T-cell (primary cell): ENCODE data around the gene SPINT2. TPM values are rescaled to one million over a fixed set of nuclear protein-coding genes. Genes with fewer than 3 reads are reported as not detected.

Experiments
- ATAC-seq, 4 experiments: fragments of 200-7000 bp in 3 of 4; fragments of 150-1000 bp in 1 of 4; cut with Tn5 transposase; replicated peaks in 1 of 4; 1 replicate in 3 of 4; 2 replicates in 1 of 4; pipeline ENCODE4 v1.10.0; 2021; ENCODE audit warnings: moderate library complexity in 3 of 4, mild to moderate bottlenecking in 2 of 4, moderate number of reproducible peaks in 1 of 4
- CTCF ChIA-PET, 2 donors: fragments of 300-600 bp; sonication (Branson Sonifier 250); formaldehyde crosslinking; loops; one replicate each; lab custom pipeline; 2022; ENCODE audit warnings: antibody characterized with exemption in 2 of 2; lab: Charles Lee
- POLR2A ChIA-PET, 2 donors: fragments of 300-600 bp; sonication (Branson Sonifier 250); formaldehyde crosslinking; loops; one replicate each; lab custom pipeline; 2022; ENCODE audit warnings: antibody characterized with exemption in 2 of 2; lab: Charles Lee
- DNase-seq, 35 experiments: peaks; one replicate each; pipeline versions ENCODE4 v3.0.0 to v3.0.0-alpha.2; 2013 to 2023
- H3K27ac ChIP-seq: one replicate; pipeline ENCODE4 v1.5.1; 2013; ENCODE audit warnings: low read length
- H3K27me3 ChIP-seq, 2 experiments: replicated peaks in 1 of 2; 1 replicate in 1 of 2; 2 replicates in 1 of 2; pipeline versions ENCODE4 v1.6.1 to v1.7.0; 2013; ENCODE audit warnings: low read length in 1 of 2, mixed read lengths in 1 of 2; ENCODE audit not compliant: control insufficient read depth in 2 of 2, insufficient read depth in 2 of 2; ENCODE audit errors: extremely low read depth in 1 of 2
- H3K36me3 ChIP-seq, 2 donors: 1 replicate in 1 of 2; 2 replicates in 1 of 2; pipeline versions ENCODE4 v1.6.1 to v1.7.0; 2013; ENCODE audit warnings: low read length in 1 of 2; ENCODE audit not compliant: control insufficient read depth in 2 of 2, insufficient read depth in 1 of 2; ENCODE audit errors: extremely low read depth in 1 of 2
- H3K4me1 ChIP-seq, 2 experiments: 1 replicate in 1 of 2; 2 replicates in 1 of 2; pipeline versions ENCODE4 v1.6.1 to v1.7.0; 2013; ENCODE audit warnings: low read length in 2 of 2, mixed read lengths in 1 of 2; ENCODE audit not compliant: insufficient read depth in 2 of 2, control insufficient read depth in 1 of 2; ENCODE audit errors: extremely low read depth in 1 of 2
- H3K4me3 ChIP-seq, 2 donors: 1 replicate in 1 of 2; 2 replicates in 1 of 2; pipeline versions ENCODE4 v1.5.1 to v1.7.0; 2013; ENCODE audit warnings: mild to moderate bottlenecking in 2 of 2, low read length in 1 of 2, moderate library complexity in 1 of 2; ENCODE audit not compliant: control insufficient read depth in 1 of 2; ENCODE audit errors: extremely low read depth in 1 of 2
- H3K9me3 ChIP-seq: 2 replicates; pipeline ENCODE4 v1.7.0; 2013
- H3K27ac Mint-ChIP-seq, 2 donors: one replicate each; pipeline ENCODE4 v1.8.0; 2020 to 2021; ENCODE audit warnings: mild to moderate bottlenecking in 2 of 2, mixed read lengths in 2 of 2
- H3K27me3 Mint-ChIP-seq, 2 donors: one replicate each; pipeline ENCODE4 v1.8.0; 2021 to 2022; ENCODE audit warnings: mixed read lengths in 2 of 2
- H3K36me3 Mint-ChIP-seq: one replicate; pipeline ENCODE4 v1.8.0; 2021; ENCODE audit warnings: mixed read lengths
- H3K4me1 Mint-ChIP-seq, 3 donors: one replicate each; pipeline ENCODE4 v1.8.0; 2020 to 2022; ENCODE audit warnings: mixed read lengths in 3 of 3, mild to moderate bottlenecking in 1 of 3
- H3K4me3 Mint-ChIP-seq, 3 donors: one replicate each; pipeline ENCODE4 v1.8.0; 2020 to 2022; ENCODE audit warnings: mild to moderate bottlenecking in 3 of 3, mixed read lengths in 3 of 3, moderate library complexity in 3 of 3
- H3K9me3 Mint-ChIP-seq, 3 donors: one replicate each; pipeline ENCODE4 v1.8.0; 2020 to 2022; ENCODE audit warnings: mixed read lengths in 3 of 3
- WGBS: methylation state at CpG from one replicate; pipeline ENCODE4 v1.1.5; 2013; ENCODE audit warnings: missing lambda C conversion rate; ENCODE audit not compliant: insufficient coverage; 5-methylcytosine and 5-hydroxymethylcytosine counted together
- total RNA-seq, 35 experiments: library from RNA in 6 of 35; stranded (reverse) in 6 of 35; fragments of 120-200 nt in 1 of 35; gene quantifications; one replicate each; pipeline versions ENCODE4 v1.2.1 to v1.2.4 and lab custom pipeline; 2013 to 2026

The SPINT2 gene
- total RNA-seq, 5 donors from 2014 or later (not counting 1 experiment from before 2014, with no cell fraction given) = 30.3 to 48.5 (median 37.9) TPM

- CTCF ChIA-PET = no interaction called here
- H3K36me3 Mint-ChIP-seq = no peaks in the 10 kb centered on the region
- no peak overlapping the region for H3K27ac ChIP-seq
These were observed 13.8 kb downstream of the SPINT2 start for GRCh38 chr19:38277969-38278680.

DNA sequence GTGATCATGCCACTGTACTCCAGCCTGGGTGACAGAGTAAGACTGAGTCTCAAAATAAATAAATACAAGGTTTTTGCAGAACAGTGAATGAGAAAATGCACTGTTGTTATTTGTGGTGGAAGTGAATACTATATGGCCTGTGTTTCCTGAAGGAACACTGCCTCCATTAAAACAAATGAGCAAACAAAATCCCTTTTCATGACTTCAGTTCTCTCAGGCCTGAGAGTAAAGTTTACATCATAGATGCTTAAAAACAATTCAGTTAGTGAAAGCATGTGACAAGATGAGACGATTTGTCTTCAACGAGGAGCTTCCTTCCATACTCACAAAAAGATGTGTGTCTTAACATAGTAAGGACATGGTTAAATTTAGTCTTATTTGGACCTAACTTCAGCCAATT, 14.4 kb downstream of the SPINT2 start:
- H3K4me1 ChIP-seq = peaks cover 2 to 6% of the 10 kb centered on the region in 2 experiments
- Mint-ChIP-seq H3K27me3 (no peaks in the 10 kb centered on the region), H3K27ac (no peak overlapping the region), H3K4me3 (no peak overlapping the region), H3K4me1 (peaks cover 11 to 13% (median 11%) of the 10 kb centered on the region in 3 donors), H3K9me3 (no peaks in the 10 kb centered on the region), H3K36me3 (no peaks in the 10 kb centered on the region)
- DNase-seq (no peak), ATAC-seq (no peak)
- H3K27me3 ChIP-seq = no peaks in the 10 kb centered on the region
- no peaks in the 10 kb centered on the region for H3K9me3 ChIP-seq
- no peak overlapping the region for H3K27ac ChIP-seq
- no peak overlapping the region for H3K4me3 ChIP-seq
- WGBS = no CpG with 5 or more reads among the region's 2 CpGs
- POLR2A ChIA-PET = no interaction called here
- H3K36me3 ChIP-seq = no peaks in the 10 kb centered on the region
- CTCF ChIA-PET = no interaction called here

More at GRCh38 chr19:38277969-38278680, 13.8 kb downstream of the SPINT2 start:
- H3K4me3 ChIP-seq = no peak overlapping the region
- WGBS = 80% methylated on average over 5 of the region's 9 CpGs
- H3K4me1 ChIP-seq = peaks cover 2 to 6% of the 10 kb centered on the region in 2 experiments
- H3K36me3 ChIP-seq = no peaks in the 10 kb centered on the region
- Mint-ChIP-seq H3K4me1 (peaks cover 11 to 13% (median 11%) of the 10 kb centered on the region in 3 donors), H3K9me3 (no peaks in the 10 kb centered on the region), H3K27me3 (no peaks in the 10 kb centered on the region), H3K27ac (no peak overlapping the region), H3K4me3 (no peak overlapping the region)
- no peaks in the 10 kb centered on the region for H3K27me3 ChIP-seq
- POLR2A ChIA-PET = no interaction called here
- no peaks in the 10 kb centered on the region for H3K9me3 ChIP-seq
- no peak for DNase-seq
- ATAC-seq = no peak

GRCh38 chr19:38280030-38280921, 15.9 kb downstream of the SPINT2 start:
- DNase-seq (no peak), ATAC-seq (no peak)
- Histone ChIP-seq H3K9me3 (no peaks in the 10 kb centered on the region), H3K4me3 (no peak overlapping the region), H3K4me1 (peaks cover 2 to 6% of the 10 kb centered on the region in 2 experiments), H3K27me3 (no peaks in the 10 kb centered on the region), H3K27ac (no peak overlapping the region), H3K36me3 (no peaks in the 10 kb centered on the region)
- CTCF ChIA-PET = no interaction called here
- POLR2A ChIA-PET = no interaction called here
- WGBS = 90% methylated on average over 3 of the region's 17 CpGs
- H3K36me3 Mint-ChIP-seq = peaks cover 4% of the 10 kb centered on the region
- H3K9me3 Mint-ChIP-seq = no peaks in the 10 kb centered on the region
- no peak overlapping the region for H3K4me3 Mint-ChIP-seq
- H3K27ac Mint-ChIP-seq = no peak overlapping the region
- H3K4me1 Mint-ChIP-seq = peaks cover 11 to 13% (median 11%) of the 10 kb centered on the region in 3 donors
- H3K27me3 Mint-ChIP-seq = no peaks in the 10 kb centered on the region

GRCh38 chr19:38281811-38282566, 17.6 kb downstream of the SPINT2 start:
- H3K4me3 ChIP-seq = no peak overlapping the region
- H3K9me3 ChIP-seq = no peaks in the 10 kb centered on the region
- Mint-ChIP-seq H3K4me3 (no peak overlapping the region), H3K4me1 (peaks cover 11 to 13% (median 11%) of the 10 kb centered on the region in 3 donors), H3K27ac (peak overlapping the region; percentile 7 to 22), H3K9me3 (no peaks in the 10 kb centered on the region), H3K27me3 (no peaks in the 10 kb centered on the region), H3K36me3 (peaks cover 14% of the 10 kb centered on the region)
- POLR2A ChIA-PET = no interaction called here
- no peaks in the 10 kb centered on the region for H3K36me3 ChIP-seq
- no peak overlapping the region for H3K27ac ChIP-seq
- ATAC-seq = peak in 2 of 4 experiments; percentile 47 to 85
- DNase-seq = peak in 1 of 35 experiments; percentile 33
- H3K4me1 ChIP-seq = peaks cover 2 to 6% of the 10 kb centered on the region in 2 experiments
- CTCF ChIA-PET = interaction anchor here in 1 of 2 donors (0.6 kb wide), 1 partner anchor 229 kb away, joined by 3 read pairs; no protein-coding TSS in a partner anchor
- no peaks in the 10 kb centered on the region for H3K27me3 ChIP-seq
- WGBS = 20% methylated on average over 1 of the region's 7 CpGs

DNA sequence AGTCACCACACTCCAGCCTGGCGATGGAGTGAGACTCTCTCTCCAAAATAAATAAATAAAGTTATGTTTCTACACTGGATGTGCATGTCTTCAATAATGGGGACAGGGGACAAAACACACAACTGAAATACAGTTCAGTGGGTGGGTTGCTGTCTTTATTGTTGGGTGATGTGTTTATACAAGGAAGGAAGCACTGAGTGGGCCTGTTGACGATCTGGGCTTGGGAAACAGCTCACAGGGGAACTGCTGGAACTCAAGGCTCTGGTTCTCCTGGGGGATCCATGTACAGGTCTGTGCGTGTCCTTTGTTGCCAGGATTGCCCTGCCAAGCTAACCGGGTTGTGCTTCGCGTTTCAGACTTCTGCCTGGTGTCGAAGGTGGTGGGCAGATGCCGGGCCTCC, 18.9 kb downstream of the SPINT2 start:
- H3K9me3 Mint-ChIP-seq = no peaks in the 10 kb centered on the region
- H3K27ac ChIP-seq = no peak overlapping the region
- H3K36me3 Mint-ChIP-seq = peaks cover 19% of the 10 kb centered on the region
- no peaks in the 10 kb centered on the region for H3K9me3 ChIP-seq
- H3K4me3 ChIP-seq = no peak overlapping the region
- H3K4me3 Mint-ChIP-seq = no peak overlapping the region
- no peak for DNase-seq
- no peaks in the 10 kb centered on the region for H3K36me3 ChIP-seq
- H3K27me3 Mint-ChIP-seq = no peaks in the 10 kb centered on the region
- H3K27me3 ChIP-seq = no peaks in the 10 kb centered on the region
- H3K27ac Mint-ChIP-seq = no peak overlapping the region
- H3K4me1 Mint-ChIP-seq = peaks cover 11 to 13% (median 11%) of the 10 kb centered on the region in 3 donors
- H3K4me1 ChIP-seq = peaks cover 2 to 6% of the 10 kb centered on the region in 2 experiments
- CTCF ChIA-PET = no interaction called here
- WGBS = 92% methylated on average over 7 of the region's 8 CpGs
- POLR2A ChIA-PET = no interaction called here
- ATAC-seq = no peak

DNA sequence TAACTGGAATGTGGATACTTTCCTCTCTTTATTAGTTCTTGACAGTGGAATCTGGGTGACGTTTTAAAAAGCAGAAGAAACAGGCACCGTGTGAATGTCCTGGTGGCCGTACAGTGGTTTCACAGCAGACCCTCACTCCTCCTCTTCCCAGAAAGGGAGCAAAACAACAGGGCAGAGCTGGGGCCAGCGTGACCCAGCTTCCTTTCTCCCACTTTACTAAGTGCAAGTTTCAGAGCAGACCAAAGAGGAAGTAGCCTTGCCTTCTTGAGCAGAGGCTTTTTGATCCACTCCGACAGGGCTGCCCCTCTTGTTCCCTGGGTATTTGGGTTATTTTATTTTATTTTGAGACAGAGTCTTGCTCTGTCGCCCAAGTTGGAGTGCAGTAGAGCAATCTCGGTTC, 20.0 kb downstream of the SPINT2 start:
- DNase-seq = no peak

More for the DNA sequence above, 20.0 kb downstream of the SPINT2 start:
- Mint-ChIP-seq H3K9me3 (no peaks in the 10 kb centered on the region), H3K4me1 (peaks cover 11 to 13% (median 11%) of the 10 kb centered on the region in 3 donors), H3K27me3 (no peaks in the 10 kb centered on the region), H3K27ac (no peak overlapping the region), H3K4me3 (no peak overlapping the region), H3K36me3 (peaks cover 20% of the 10 kb centered on the region)
- ChIA-PET POLR2A (no interaction called here), CTCF (no interaction called here)
- ATAC-seq = no peak
- H3K4me3 ChIP-seq = no peak overlapping the region
- H3K9me3 ChIP-seq = no peaks in the 10 kb centered on the region
- H3K27ac ChIP-seq = no peak overlapping the region
- H3K27me3 ChIP-seq = no peaks in the 10 kb centered on the region
- H3K4me1 ChIP-seq = peaks cover 2 to 6% of the 10 kb centered on the region in 2 experiments
- 65% methylated on average over 5 of the region's 7 CpGs for WGBS
- peaks cover 0 to 5% of the 10 kb centered on the region in 2 donors for H3K36me3 ChIP-seq
